GM21515 (cell line): ENCODE results near the gene RNASEH2B.

Source experiments
- ATAC-seq: cut with Tn5 transposase; IDR thresholded peaks from one replicate; pipeline ENCODE4 v1.9.1; 2021; ENCODE audit not compliant: unreplicated experiment

The RNASEH2B gene, protein sequence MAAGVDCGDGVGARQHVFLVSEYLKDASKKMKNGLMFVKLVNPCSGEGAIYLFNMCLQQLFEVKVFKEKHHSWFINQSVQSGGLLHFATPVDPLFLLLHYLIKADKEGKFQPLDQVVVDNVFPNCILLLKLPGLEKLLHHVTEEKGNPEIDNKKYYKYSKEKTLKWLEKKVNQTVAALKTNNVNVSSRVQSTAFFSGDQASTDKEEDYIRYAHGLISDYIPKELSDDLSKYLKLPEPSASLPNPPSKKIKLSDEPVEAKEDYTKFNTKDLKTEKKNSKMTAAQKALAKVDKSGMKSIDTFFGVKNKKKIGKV

DNA sequence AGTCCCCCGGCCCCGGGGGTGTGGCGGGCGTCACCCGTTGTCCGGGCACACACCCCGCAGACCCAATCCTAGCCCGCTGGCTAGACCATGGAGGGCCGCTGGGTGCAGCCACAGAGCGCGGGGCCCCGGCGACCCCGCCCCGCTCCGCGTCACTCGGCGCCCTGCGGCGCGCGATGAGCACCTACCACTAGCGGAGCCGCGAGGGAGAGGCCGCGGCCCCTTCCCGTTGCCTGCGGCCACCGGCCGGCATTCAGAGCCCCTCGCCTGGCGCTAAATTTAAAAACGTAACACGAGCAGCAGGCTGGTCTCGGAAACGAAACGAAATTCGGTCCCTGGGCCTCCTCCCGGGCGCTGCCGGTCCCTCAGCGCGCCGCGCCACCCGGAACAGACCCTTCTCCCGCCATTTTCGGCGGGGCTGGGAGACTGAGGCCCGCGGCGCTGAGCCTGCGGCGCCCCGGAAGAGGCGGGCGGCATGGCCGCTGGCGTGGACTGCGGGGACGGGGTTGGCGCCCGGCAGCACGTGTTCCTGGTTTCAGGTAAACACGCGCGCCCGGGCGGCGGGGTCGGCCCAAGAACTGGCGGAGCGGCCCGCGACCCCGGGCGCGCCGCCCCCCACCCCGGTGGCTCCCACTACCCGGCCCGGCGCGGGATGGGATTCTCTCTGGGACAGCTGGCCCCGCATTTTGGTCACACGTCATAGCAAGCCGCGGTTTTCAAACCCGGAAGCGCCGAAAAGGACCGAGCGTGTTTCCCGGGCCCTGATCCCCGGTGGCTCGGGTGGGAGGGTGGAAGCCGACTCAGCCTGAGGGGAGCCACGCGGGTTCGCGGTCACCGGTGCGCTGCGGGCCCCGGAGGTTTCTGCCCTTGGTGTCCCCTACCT lies at the start of gene RNASEH2B:
RNASEH2B (plus strand) TSS at position 187 of the 880 bp plus-strand sequence; CDS start at position 473, 286 bp downstream.
- ATAC-seq: peak; percentile 65

DNA sequence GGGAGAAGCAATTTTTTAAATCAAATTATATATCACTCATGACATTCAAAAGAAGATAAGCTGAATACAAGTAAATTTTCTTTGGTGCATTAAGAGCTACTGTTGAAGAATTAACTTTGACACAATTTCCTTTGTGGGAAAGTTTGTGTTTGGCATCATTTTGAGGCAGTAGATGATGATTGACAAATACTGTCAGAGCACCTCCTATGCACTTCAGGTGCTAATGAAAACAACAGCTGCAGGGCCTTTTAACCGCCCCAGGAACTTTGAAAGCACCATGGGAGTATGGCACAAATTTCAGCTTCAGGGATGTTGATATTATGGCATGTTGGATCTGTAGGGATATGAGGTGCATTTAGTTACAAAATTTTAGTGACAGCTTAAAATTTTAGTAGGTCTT lies 45.1 kb upstream of the RNASEH2B start:
- ATAC-seq: no peak

DNA sequence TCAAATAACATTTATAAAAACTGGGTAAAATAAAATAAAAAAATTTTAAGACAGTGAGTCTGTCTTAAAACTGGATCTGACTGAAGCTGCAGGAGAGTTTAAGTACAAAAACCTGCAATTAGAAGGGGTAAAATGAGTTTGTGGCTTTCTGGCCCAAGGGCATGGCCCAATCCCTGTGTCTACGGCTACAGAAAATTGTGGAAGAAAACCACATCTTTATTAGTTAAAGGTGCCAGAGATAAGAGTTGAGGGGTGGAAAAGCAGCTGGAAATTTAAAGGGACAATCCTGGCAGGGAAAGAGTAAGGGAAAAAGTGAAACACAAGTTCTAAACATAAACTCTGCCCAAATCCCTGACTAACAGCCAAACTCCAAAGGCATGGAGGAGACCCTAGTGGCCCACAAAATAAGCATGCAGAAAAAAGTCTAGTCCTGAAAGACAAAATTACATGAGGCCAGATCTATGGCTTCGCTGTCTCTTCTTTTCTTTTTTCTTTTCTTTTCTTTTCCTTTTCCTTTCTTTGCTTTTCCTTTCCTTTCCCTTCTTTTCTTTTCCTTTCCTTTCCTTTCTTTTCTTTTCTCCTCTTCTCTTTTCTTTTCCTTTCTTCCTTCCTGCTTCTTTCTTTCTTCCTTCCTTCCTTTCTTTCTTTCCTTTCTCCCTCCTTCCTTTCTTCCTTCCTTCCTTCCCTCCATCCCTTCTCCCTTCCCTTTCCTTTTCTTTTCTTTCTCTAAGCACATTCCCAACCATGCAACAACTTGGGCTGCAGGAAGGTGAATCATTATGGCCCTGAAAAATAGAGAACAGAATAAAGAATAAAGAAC lies 42.6 kb upstream of the RNASEH2B start:
- ATAC-seq: no peak

DNA sequence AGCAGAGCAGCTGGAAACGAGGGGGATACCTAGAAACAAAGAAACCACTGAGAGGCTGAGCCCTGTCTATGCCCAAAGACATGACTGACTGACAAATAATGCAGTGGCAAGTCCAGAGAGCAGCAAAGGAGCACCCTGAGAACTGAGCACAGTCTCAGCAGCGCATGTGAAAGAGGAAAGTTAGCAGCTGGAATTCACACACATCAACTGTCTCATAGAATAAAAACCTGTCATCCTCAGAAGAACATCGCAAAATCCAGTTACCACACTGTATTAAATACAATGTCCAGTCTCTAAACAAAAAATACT lies 42.0 kb upstream of the RNASEH2B start:
- ATAC-seq: no peak

DNA sequence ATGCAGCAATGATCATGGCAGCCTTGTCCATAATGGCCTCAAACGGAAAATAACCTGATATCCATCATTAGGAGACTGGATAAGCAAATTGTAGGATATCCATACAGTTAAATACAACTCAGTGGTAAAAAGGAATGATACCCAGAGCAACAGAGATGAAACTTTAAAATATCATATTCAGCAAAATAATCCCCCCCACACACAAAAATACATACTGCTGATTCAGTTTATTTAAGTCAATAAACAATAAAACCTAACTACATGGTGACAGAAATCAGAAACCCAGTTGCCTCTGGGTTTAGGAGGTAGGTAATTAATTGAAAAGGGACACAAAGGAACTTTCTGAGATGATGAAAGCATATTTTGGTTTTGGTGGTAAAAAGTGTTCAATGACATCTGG lies 38.2 kb upstream of the RNASEH2B start:
- ATAC-seq: no peak

DNA sequence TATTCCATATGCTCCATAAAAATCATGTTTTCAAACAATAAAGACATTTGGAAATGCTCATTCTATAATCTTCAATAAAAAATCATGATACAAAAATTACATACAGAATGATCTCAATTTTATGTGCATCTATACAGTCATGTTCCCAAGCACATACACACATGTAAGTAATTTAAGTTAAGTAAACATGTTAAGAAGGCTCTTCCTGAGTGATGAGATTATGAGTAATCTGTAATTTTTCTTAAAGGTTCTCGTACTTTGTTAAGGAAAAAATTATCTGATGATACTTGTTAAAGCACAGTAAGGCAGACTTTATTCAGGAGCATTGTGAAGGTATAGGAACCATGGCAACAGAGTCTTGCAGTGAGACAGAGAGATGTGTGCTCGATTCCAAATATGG lies 36.1 kb upstream of the RNASEH2B start:
- no peak for ATAC-seq

DNA sequence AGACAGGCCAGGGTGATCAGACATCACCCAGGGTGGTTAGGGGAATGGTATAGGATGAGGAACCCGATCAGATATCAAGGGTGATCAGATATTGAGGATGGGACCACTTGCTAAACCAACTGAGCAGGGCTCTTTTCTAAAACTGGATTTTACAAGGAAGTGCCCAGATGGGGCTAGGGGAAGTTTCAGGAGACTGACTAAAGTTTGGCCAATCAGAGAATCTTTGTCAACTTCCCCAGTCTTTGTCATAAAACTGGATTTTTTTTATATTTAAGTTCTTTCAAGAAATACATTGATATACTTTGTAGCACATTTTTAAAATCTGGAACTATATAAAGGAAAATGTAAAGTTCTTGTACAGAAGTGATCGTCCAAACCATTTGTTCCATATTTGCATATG lies 35.6 kb upstream of the RNASEH2B start:
- no peak for ATAC-seq

DNA sequence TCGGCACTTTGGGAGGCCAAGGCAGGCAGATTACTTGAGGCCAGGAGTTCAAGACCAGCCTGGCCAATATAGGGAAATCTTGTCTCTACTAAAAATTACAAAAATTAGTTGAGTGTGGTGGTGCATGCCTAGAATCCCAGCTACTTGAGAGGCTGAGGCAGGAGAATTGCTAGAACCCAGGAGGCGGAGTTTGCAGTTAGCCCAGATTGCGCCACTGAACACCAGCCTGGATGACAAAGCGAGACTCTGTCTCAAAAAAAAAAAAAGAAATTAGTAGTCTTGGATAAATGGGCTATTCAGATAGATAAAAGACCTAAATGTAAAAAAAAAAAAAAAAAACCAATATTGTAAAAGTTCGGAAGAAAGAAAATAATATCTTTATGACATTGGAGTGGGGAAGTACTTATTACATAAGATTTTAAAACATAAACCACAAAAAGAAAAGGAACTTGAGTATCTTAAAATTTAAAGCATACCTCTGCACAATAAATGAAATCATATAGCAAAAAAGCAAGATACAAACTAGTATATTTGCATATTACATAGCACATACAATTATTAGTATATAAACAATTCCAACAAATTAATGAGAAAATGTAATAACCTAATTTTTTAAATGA lies 26.7 kb upstream of the RNASEH2B start:
- no peak for ATAC-seq

DNA sequence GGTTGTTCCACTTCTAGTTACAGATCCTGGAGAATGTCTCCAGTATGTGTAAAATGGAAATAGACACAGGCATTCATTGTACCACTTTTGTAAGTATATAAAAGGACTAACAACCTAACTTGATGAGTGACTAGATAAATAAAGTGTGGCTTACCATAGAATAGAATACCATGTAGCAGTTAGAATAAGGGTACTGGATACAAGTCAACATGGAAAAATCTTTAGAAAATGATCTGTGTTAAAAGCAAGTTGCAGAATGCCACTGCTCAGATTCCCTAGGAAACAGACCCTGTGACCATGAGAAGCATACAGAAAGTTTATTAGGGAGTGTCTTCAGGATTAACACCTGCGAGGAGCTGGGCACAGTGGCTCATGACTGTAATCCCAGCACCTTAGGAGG lies 25.9 kb upstream of the RNASEH2B start:
- ATAC-seq: no peak

DNA sequence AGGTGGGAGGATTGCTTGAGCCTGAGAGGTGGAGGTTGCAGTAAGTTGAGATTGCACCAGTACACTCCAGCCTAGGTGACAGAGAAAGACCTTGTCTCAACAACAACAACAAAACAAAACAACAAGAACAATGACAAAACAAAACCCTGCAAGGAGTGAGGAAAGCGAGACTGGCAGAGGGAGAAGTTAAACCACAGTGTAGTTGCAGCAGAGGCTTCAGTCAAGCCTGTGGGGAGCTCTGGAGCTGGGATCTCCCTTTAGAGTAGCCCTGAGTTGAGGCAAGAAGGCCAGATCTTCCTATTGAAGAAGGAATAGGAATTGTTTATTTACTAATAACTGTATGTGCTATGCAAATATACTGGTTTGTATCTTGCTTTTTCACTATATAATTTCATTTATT lies 25.3 kb upstream of the RNASEH2B start:
- no peak for ATAC-seq

DNA sequence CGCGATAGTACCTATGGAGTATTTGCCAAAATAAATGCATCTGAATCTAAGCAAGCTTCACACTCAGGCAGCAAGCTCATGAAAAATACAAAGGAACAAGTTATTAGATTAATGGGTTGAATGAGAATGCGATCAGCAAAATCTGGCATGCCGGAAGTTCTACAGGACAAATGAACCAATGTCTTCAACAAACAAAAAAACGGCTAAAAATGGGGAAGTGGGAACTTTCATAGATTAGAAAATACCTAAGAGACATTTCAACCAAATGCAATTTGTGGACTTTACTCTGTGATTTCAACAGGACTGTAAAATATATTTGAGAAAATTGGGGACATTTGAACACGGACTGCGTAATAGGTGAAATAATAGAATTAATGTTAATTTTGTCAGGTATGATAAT lies 22.4 kb upstream of the RNASEH2B start:
- ATAC-seq: no peak

DNA sequence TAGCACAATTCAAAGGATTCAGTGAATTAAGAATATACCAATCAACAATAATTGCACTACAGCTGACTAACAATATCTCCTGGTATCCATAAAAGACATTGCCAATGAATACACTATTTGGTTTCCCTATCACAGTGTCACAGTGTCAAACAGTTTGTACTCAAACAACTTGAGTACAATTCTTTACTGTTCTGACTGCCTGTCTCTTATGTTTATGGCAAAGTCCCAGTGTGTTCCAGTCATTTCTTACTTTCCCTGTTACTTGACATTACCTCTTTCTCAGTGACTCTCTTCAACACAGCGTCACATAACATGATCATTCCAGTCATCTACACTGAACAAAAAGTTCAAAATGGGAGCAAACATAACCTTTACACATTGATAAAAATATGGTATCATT lies 21.2 kb upstream of the RNASEH2B start:
- no peak for ATAC-seq

DNA sequence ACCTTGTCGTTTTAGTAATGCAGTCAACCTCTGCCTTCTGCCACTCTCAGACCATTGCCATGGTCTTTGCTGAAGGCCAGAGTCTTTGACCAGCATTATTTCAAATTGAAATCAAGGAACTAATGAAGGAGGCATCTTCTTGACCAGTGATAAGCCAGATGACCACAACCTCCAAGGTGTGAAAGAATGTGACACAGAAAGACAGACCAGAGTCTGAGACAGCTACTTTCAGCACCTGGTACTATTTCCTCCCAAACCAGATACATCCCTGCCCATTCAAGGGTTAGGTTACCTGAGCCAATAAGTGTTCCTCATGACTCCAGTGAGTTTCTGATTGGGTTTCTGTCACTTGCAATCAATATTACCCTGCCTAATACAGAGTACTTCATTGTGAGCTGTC lies 20.3 kb upstream of the RNASEH2B start:
- no peak for ATAC-seq

DNA sequence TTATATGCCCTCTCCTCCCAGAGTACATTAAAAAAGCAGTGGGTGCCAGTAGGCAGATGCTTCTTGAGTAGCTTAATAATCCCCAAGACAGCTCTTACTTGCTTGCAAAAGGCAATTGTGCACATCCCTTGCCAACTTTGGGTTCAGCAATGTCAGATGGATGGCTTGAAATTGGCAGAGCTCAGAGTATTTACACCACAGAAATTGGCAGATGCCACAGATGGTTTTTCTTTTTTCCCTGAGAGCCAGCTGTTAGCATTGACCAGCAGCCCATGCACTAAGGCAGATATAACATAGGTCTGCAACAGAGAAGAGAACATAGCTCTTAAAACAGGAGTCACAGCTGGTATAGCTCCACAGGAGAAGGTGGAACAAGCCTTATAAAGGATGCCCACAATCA lies 18.4 kb upstream of the RNASEH2B start:
- ATAC-seq: no peak

DNA sequence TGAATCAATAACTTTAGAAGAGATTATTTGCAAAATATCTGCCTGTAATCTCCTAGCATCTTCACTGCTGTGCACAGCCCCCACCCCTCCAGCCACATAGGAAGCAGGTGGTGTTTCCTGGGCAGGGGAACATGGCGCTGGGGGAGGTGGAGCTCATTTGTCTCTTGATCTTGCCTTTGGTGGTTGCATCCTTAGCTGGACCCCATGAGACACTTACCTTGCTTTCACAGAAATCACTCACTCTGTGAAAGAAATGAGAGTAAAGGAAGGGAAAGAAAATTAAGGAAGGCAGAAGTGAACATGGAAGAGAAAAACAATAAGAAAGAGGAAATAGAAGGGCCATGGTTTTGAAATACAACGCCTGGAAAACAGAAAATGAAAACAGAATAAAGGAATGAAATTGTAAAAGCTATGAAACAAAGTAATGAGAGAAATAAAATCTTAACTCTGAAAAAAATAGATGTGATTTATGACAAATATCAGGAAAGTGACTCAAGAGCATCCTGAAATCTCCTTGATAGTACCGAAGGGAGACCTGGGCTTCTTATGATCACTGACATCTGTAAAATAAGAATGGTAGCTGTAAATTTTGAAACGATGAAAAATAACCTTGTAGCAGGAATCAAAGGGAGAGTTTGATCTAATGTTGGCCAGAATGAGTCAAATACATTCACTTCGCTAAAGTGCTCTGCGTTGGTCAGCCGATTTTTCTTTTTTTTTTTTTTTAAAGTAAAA lies 17.2 kb upstream of the RNASEH2B start:
- ATAC-seq: no peak

DNA sequence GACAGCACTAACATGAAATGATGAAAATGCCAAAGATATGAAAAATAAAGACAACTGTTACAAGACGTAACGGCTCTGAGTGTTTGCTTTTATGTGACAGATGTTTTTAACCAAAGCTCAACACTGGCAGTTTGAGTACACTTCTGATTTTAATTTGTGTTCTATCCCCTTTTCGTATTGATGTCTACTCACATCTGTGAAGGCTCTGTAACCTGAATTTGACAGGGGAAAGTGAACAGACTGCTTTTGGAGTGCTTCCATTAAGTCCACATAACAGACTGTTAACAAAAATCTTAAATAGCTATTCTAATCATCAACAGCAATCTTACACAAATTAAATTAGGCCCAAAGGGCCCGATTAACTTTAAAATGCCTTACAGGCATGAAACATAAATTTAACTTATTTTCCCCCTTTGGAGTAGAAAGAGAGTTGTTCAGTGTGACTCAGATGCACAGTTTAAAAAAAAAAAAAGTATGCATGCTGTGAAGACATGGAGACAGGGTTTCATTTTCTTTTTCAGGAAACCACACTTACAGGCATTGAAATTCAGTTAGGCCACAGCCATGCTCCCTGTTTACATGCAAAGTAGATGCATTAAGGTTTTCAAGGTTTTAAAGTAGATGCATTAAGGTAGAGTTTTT lies 16.3 kb upstream of the RNASEH2B start:
- peak; percentile 81 for ATAC-seq

DNA sequence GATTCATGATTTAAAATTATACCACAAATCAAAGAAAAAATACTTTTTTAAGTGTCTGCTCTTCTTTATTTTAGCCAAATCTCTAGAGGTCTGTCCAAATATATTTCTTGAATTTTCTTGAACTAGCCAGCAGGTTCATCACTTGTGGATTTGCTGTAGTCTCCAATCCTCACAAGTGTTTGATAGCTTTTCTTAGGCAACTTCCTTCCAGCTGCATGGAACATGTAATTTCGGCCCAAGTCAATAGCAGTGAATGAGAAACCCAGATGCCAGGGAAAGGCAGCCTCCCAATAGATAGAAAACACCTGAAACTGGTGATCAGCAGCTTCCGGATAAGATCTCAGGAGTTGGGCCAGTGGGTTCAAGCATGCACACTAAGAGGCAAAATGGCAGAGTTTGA lies 15.6 kb upstream of the RNASEH2B start:
- no peak for ATAC-seq

DNA sequence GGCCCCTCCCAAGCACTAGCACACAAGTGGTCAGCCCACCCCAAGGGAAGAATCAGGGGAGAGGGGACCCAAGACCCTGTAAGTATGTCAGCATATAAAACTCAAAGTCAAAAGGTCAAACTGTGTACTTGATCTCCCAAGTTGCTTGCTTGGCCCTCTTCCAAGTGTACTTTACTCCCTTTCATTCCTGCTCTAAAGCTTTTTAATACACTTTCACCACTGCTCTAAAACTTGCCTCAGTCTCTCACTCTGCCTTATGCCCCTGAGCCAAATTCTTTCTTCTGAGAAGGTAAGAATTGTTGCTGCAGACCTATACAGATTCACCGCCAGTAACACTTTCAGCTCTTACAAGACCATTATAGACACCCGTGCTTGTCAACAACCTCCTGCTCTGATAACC lies 15.1 kb upstream of the RNASEH2B start:
- no peak for ATAC-seq

DNA sequence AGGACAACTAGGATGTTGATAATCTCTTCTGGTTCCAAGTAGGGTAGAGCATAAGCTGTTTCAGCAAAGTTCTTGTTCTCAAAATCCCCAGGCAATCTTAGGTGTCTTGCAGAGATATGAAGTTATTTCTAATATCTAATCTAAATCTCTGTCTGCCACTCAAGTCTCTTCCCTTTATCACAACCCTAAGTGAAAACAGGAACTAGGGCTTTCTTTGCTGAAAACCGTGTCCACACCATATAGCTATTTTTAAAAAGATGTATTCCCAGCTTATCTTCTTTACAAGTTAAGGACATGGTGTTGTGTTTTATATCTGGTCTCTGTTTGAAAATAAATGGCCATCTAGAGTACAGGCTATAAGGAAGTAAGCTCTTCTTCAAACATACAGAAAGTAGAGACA lies 11.3 kb upstream of the RNASEH2B start:
- no peak for ATAC-seq

DNA sequence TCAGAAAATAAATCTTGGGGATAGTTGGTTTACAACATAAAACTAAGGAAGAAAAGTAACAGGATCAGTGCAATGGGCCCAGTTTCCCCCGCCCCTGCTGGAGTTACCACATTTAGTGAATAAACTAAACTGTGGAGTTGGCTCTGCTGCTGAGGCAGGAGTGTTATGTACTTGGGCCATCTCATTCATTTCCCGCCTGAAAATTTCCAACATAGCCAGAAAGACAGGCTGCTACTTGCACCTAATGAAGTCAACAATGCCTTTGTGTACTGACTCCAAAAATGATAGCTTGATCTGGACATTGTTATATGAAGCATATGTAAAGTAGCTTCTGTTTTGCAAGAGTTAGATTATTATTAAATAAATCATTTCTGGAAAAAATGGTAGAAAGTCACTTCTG lies 7.9 kb upstream of the RNASEH2B start:
- no peak for ATAC-seq
